Amniotic epithelial cell (primary cell): ENCODE measurements around the gene PIP4K2A.
"Not testable (repeated sequence)": the region's sequence is repeated elsewhere in the genome, so short reads cannot be mapped to it uniquely, and the experiment has no call there.

Experiments
- DNase-seq: peaks from one replicate; pipeline ENCODE4 v3.0.0-alpha.2; 2010; ENCODE audit warnings: low read depth

Gene PIP4K2A

DNA sequence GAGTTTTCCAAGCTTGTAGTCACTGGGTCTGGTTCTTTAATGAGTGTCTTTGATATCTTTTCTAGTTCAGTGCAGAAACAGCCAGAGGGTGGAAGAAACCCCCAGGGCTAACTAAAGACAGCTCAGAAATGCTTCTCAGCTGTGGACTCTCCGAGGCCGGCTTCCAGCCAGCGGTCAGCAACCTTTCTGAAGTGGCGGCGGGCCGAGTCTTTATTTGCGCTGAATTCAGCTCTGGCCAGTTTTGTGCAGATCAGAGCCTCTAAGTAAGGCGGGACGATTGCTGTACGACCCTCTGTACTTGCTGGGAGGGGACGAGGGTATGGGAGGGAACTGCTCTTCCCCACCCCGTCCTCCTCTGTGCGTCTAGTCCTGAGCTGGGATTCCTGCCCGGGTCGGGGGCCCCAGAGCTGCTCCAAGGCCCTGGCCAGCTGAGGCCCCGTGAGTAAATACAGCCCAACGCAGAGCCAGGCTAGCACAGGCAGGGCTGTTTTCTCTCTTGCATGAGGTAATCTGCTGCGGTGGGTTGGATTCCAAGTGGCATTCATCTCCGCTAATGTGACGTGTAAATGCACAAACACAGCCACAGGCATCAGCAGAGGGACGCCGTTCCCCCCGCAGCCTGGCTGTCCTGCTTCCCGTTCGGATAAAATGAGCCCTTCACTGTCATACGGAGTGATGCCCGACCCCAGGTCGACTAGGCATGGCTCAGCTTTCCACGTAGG is 159.8 kb downstream of the PIP4K2A start:
- peak; percentile 89 for DNase-seq

DNA sequence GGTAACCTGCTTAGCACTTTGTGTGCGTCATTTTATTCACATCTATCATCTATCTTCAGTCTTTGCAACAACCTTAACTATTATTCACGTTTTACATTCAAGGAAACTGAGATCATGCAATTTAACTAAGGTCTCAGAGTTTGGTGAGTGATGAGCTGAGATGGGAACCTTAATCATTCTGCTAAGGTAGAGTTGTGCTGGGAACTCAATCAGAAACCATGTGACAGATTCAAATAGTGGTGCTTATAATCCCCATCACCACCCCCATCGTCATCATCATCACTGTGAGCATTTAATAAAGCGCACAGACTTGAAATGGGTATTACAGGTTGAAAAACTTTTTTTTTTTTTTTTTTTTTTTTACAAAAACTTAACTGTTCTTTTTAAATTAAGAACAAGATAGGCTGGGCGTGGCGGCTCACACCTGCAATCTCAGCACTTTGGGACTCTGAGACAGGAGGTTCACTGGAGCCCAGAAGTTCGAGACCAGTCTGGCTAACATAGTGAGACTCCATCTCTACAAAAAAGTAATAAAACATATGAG is 160.9 kb downstream of the PIP4K2A start:
- DNase-seq = peak; percentile 74

DNA sequence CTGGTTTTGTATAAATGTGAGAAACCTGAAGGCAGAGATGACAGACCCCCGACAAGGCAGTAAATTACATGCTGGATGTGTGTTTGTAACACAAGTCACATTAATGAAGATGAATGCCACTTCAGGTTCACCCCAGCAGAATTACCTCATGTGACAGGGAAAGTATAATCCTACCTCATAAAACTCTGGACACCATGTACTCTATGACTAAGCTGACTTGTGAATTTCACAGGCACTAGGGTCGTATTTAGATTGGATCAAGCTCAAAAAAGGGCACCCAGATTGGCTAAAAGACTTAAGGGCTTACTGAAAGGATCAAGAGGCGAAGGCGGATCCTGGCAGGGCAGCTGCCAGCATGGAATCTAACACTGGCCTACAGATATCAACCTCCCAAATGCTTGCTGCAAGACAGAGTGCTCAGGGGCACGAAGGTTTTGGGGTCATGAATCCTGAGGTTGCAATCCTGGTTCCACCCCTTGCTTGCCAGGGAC is 161.4 kb downstream of the PIP4K2A start:
- peak; percentile 90 for DNase-seq

DNA sequence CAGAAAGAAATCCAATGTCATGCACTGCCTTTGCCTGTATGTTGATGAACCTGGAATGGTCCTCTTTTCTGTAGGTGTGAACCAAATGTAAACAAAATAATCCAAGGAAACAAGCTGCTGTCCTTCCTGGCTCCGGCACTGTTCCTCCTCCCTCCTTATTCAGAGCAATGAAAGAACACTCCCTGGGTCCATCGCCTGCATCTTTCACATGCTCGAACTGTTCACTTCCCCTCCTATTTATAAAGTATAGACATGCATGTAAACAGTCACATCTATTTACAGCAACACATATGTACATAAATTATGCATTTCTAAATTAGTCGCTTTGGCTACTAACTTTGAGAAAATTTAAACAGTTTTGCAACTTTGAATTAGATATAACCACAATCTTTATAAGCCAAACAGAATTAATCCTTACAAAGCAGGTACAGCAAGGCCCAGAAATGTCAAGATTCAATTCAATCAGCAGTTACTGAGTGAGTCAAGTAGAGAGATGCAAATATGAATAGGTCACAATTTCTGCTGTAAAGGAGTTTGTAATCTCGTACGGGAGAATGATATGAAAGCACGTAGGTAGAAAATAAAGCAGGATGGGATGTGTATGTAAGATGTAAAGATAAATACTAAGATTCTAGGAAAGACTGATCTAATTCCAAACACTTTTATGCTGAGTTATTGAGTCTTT is 162.6 kb downstream of the PIP4K2A start:
- no peak for DNase-seq

DNA sequence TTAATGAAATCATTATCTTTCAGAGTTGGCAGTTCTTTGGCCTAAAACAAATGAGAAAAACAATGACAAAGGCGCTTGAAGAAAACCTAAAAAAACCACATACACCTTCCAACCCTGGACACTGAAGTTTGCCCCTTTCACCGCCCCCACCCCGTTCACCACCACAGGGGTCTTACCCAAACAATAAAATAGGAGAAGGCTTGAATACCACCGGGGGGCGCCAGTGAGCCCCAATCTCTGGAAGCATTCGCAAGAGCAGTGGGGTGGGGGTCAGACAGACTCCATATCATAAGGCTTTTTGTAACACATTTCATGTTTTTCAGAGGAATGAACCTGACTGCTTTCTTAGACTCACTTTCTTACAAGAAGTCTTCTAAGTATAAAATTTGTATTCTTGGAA is 163.6 kb downstream of the PIP4K2A start:
- peak; percentile 16 for DNase-seq

- no peak for DNase-seq
Observed at GRCh38 chr10:22548344-22548743, 166.0 kb downstream of the PIP4K2A start.

DNA sequence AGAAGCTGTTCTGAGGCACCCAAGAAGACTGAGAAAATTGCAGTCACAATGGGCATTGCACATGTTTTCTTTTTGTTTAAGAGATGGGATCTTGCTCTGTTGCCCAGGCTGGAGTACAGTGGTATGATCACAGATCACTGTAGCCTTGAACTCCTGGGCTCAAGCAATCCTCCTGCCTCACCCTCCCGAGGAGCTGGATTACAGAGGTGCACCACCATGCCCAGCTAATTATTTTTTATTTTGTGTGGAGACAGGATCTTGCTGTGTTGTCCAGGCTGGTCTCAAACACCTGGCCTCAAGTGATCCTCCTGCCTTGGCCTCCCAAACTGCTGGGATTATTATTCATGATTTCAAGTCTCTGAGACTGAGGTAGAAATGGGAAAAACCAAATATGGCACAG is 168.7 kb downstream of the PIP4K2A start:
- no peak for DNase-seq

DNA sequence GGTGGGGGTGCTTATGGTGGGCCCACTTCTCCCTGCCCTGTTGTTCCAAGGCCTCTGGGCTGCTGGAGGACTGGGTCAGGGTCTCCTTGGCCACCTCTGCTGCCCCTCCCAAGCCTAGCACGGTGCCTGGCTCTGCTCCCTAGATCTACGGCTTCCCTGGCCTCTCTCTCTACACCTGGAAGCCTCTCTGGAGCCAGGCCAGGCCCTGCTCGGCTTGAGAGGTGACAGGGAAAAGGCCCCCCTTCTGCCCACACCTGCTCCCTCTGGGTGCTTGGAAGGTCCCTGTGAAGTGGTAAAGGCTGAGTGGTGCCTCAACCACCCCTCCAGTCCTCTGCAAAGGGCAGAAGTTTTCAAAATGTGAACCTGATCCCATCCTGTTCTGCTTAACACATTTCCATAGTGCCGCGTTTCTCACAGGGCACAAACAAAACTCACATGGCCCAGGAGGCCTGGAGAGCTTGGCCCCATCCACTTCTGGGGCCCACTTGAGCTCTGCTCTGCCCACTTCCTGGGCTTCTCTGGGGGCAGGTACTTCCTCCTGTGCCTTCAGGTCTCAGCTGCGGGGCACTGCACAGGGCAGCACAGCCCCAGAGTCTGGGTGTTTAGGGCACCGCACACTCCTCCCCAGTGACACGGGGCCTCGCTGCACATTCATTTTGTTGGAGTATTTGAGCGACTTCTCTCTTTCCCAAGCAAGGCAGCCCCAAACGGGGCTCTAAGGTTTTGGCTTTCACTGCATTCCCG is 169.9 kb downstream of the PIP4K2A start:
- no peak for DNase-seq

DNA sequence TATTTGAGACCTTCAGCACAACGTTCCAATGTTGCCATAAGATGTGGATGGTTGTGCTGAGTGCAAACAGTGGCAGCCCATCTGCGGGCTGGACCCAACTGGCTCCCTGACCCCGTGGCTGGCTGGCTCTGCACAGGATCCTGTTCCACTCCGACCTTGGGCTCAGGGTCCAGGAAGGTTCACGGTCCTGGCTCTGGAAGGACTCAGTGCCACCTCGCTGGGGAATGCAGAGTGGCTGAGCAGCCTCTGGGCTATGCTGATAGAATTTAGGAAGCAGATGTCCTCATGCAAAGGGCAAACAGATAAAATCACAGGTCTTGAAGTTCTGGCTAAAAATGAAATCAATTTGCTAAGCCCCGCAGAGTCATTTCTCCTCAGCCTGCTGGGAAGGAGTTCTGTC is 171.6 kb downstream of the PIP4K2A start:
- no peak for DNase-seq

GRCh38 chr10:22541900-22542299 is 172.5 kb downstream of the PIP4K2A start:
- no peak for DNase-seq

GRCh38 chr10:22539579-22540298 is 174.6 kb downstream of the PIP4K2A start:
- DNase-seq = no peak

GRCh38 chr10:22537810-22538209 is 176.6 kb downstream of the PIP4K2A start:
- no peak for DNase-seq

GRCh38 chr10:22536620-22537019 is 177.8 kb downstream of the PIP4K2A start:
- DNase-seq = no peak

- peak; percentile 56 for DNase-seq
Observed at GRCh38 chr10:22534849-22535604, 179.4 kb downstream of the PIP4K2A start.

DNA sequence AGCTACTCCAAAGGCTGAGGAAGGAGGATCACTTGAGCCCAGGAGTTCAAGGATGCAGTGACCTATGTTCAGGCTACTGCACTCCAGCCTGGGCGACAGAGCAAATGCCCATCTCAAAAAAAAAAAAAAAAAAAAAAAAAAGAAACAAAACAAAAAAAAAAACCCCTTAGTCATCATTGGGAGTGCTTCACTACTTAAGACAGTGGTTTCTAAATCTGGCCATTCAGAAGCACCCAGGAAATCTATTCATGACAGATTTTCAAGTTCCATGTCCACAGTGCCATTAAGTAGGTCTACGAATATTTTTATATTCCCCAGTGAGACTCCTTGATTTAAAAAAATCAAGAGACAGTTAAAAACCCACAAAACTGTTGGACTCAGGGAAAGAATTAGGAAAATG is 182.9 kb downstream of the PIP4K2A start:
- no peak for DNase-seq

- no peak for DNase-seq
Observed at GRCh38 chr10:22531008-22531407, 183.4 kb downstream of the PIP4K2A start.

- DNase-seq = no peak
Observed at GRCh38 chr10:22527520-22527919, 186.9 kb downstream of the PIP4K2A start.

DNA sequence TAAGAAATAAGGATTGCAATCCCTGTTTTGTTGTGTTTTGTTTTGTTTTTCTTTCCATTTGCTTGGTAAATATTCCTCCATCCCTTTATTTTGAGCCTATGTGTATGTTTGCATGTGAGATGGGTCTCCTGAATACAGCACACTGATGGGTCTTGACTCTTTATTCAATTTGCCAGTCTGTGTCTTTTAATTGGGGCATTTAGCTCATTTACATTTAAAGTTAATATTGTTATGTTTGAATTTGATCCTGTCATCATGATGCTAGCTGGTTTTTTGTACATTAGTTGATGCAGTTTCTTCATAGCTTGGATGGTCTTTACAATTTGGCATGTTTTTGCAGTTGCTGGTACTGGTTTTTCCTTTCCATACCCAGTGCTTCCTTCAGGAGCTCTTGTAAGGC is 190.0 kb downstream of the PIP4K2A start:
- not testable (repeated sequence) for DNase-seq

DNA sequence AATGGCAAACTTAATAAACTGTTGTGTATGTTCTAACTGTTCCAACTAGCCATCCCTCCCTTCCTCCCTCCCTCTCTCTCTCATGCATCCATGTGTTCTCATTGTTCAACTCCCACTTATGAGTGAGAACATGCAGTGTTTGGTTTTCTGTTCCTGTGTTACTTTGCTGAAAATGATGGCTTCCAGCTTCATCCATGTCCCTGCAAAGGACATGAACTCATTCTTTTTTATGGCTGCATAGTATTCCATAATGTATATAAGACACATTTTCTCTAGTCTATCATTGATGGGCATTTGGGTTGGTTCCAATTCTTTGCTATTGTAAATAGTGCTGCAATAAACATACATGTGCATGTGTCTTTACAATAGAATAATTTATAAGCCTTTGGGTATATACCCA is 193.7 kb downstream of the PIP4K2A start:
- not testable (repeated sequence) for DNase-seq

- DNase-seq = no peak
Observed at GRCh38 chr10:22518167-22518724, 196.1 kb downstream of the PIP4K2A start.

DNA sequence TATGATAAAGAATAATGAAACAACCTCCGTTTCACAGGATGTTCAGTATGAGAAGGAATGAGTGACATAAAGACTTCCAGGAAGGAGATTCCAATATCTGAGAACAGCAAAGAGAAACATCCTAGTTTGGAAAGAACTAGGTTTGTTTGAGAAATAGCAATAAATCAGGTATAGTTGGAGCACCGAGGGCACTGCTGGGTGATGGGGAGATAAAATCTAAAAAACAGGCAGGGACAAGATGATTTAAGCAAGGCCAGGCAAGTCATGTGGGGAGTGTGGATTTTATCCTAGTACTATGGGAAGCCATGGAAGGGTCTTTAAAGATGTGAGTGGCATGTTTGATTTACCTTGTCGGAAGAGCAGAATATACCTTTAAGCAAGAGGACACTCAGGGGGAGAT is 199.4 kb downstream of the PIP4K2A start:
- DNase-seq = no peak
